WI38 (cell line): ENCODE results near the gene ACAD11.
"Not testable (repeated sequence)": the region's sequence is repeated elsewhere in the genome, so short reads cannot be mapped to it uniquely, and the experiment has no call there.

Experiments used
- H3K4me3 ChIP-seq: 2 replicates; pipeline ENCODE4 v1.5.1; 2011; ENCODE audit warnings: low read depth, mild to moderate bottlenecking, control low read depth, low read length
- CTCF ChIP-seq: IDR thresholded peaks from 2 replicates; pipeline ENCODE4 v1.5.1; 2012; ENCODE audit warnings: low read depth, mild to moderate bottlenecking, control low read depth, low read length

Gene ACAD11

GRCh38 chr3:132606085-132606484, 53.5 kb downstream of the ACAD11 start:
- TF ChIP-seq CTCF, result no peak
- H3K4me3 ChIP-seq, result no peak overlapping the region

GRCh38 chr3:132605374-132605792, 54.2 kb downstream of the ACAD11 start:
- H3K4me3 ChIP-seq, result no peak overlapping the region
- no peak for TF ChIP-seq CTCF

- H3K4me3 ChIP-seq, result not testable (repeated sequence)
Measured at GRCh38 chr3:132600614-132601013, 59.0 kb downstream of the ACAD11 start.

GRCh38 chr3:132598181-132598580, 61.4 kb downstream of the ACAD11 start:
- no peak overlapping the region for H3K4me3 ChIP-seq
- no peak for TF ChIP-seq CTCF

- TF ChIP-seq CTCF, result no peak
- no peak overlapping the region for H3K4me3 ChIP-seq
Measured at GRCh38 chr3:132597660-132598059, 61.9 kb downstream of the ACAD11 start.

GRCh38 chr3:132596816-132597433, 62.7 kb downstream of the ACAD11 start, which contains the start of gene ACKR4:
Gene ACKR4, plus strand, starts transcription at chr3:132597270. Its CDS starts 3,128 bp downstream, at chr3:132600398.
- no peak for TF ChIP-seq CTCF
- no peak within 1 kb of the TSS for H3K4me3 ChIP-seq

- no peak for TF ChIP-seq CTCF
Measured at GRCh38 chr3:132596326-132596725, 63.3 kb downstream of the ACAD11 start.

GRCh38 chr3:132595014-132595413, 64.6 kb downstream of the ACAD11 start:
- TF ChIP-seq CTCF, result no peak
- no peak overlapping the region for H3K4me3 ChIP-seq

More at GRCh38 chr3:132596326-132596725, 63.3 kb downstream of the ACAD11 start:
- H3K4me3 ChIP-seq, result no peak overlapping the region
